Keratinocyte (primary cell): ENCODE data around the gene ITGBL1. TPM values are rescaled to one million over a fixed set of nuclear protein-coding genes. Genes with fewer than 3 reads are reported as not detected.

Experiments
- DNase-seq: peaks from one replicate; pipeline ENCODE4 v3.0.0-alpha.2; 2011; ENCODE audit warnings: low read depth, missing footprints, low spot score
- FAIRE-seq: peaks from 2 replicates; lab custom pipeline; 2011; peaks lifted over from hg19 to GRCh38; lab: Jason Lieb, UNC
- H2AFZ ChIP-seq: 2 replicates; pipeline ENCODE4 v1.6.0; 2012; ENCODE audit warnings: low read length, control low read depth, inconsistent platforms; ENCODE audit not compliant: control insufficient read depth
- H3K27ac ChIP-seq: 2 replicates; pipeline ENCODE4 v1.5.1; 2011; ENCODE audit warnings: low read length; ENCODE audit not compliant: control insufficient read depth, insufficient read depth
- H3K27me3 ChIP-seq: 3 replicates; pipeline ENCODE4 v1.6.0; 2011; ENCODE audit warnings: low read length; ENCODE audit not compliant: control insufficient read depth, insufficient read depth; ENCODE audit errors: extremely low read depth
- H3K36me3 ChIP-seq, 2 experiments: 2 replicates in 1 of 2; 3 replicates in 1 of 2; pipeline ENCODE4 v1.5.1; 2011; ENCODE audit warnings: low read length in 2 of 2, mild to moderate bottlenecking in 1 of 2; ENCODE audit not compliant: control insufficient read depth in 2 of 2, insufficient read depth in 2 of 2; ENCODE audit errors: extremely low read depth in 1 of 2
- H3K4me1 ChIP-seq: 3 replicates; pipeline ENCODE4 v1.5.1; 2011; ENCODE audit warnings: low read length; ENCODE audit not compliant: control insufficient read depth, insufficient read depth; ENCODE audit errors: extremely low read depth
- H3K4me2 ChIP-seq: 3 replicates; pipeline ENCODE4 v1.6.0; 2011; ENCODE audit warnings: low read depth, low read length; ENCODE audit not compliant: control insufficient read depth, insufficient read depth; ENCODE audit errors: extremely low read depth
- H3K4me3 ChIP-seq, 3 experiments: fragments of 200-600 bp in 1 of 3; sonication (generic) in 1 of 3; 2 replicates in 2 of 3; 3 replicates in 1 of 3; pipeline ENCODE4 v1.5.1; 2011 to 2016; ENCODE audit warnings: low read length in 3 of 3, mild to moderate bottlenecking in 3 of 3, control low read depth in 2 of 3, inconsistent platforms in 1 of 3, low read depth in 1 of 3, mixed read lengths in 1 of 3, mixed run types in 1 of 3, moderate library complexity in 1 of 3; ENCODE audit not compliant: control insufficient read depth in 2 of 3, insufficient read depth in 2 of 3; ENCODE audit errors: extremely low read depth in 1 of 3
- H3K79me2 ChIP-seq: 2 replicates; pipeline ENCODE4 v1.6.0; 2012; ENCODE audit warnings: low read length; ENCODE audit not compliant: control insufficient read depth, insufficient read depth
- H3K9ac ChIP-seq: 3 replicates; pipeline ENCODE4 v1.6.0; 2011; ENCODE audit warnings: low read length; ENCODE audit not compliant: control insufficient read depth, insufficient read depth; ENCODE audit errors: extremely low read depth
- H3K9me1 ChIP-seq: 3 replicates; pipeline ENCODE4 v1.6.0; 2011; ENCODE audit warnings: low read length; ENCODE audit not compliant: control insufficient read depth, insufficient read depth; ENCODE audit errors: extremely low read depth
- H3K9me3 ChIP-seq: 2 replicates; pipeline ENCODE4 v1.5.1; 2012; ENCODE audit warnings: low read depth, low read length; ENCODE audit not compliant: control insufficient read depth
- H4K20me1 ChIP-seq: 3 replicates; pipeline ENCODE4 v1.6.0; 2011; ENCODE audit warnings: low read length; ENCODE audit not compliant: control insufficient read depth, insufficient read depth; ENCODE audit errors: extremely low read depth
- CTCF ChIP-seq, 3 experiments: IDR thresholded peaks in 1 of 3; conservative IDR thresholded peaks in 1 of 3; optimal IDR thresholded peaks in 1 of 3; 2 replicates in 2 of 3; 3 replicates in 1 of 3; pipeline versions ENCODE3 to v1.5.1; 2011; ENCODE audit warnings: low read length in 3 of 3, mild to moderate bottlenecking in 3 of 3, moderate library complexity in 2 of 3, control low read depth in 1 of 3, inconsistent platforms in 1 of 3; ENCODE audit not compliant: insufficient read depth in 2 of 3; ENCODE audit errors: extremely low read depth in 1 of 3
- EZH2 ChIP-seq: IDR thresholded peaks from one replicate; pipeline ENCODE4 v1.6.1; 2012; ENCODE audit warnings: inconsistent platforms, mild to moderate bottlenecking, low read length, moderate library complexity
- dilution Hi-C: fragments of 300-500 bp; cut with MboI; formaldehyde crosslinking; loops from one replicate; pipeline ENCODE4 v1.7.0; 2020; ENCODE audit warnings: low sequenced_read_pairs; ENCODE audit not compliant: extremely low pct_ligation_motif_present
- polyA plus RNA-seq, 5 experiments: library from polyadenylated mRNA; depleted of rRNA in 3 of 5; stranded (reverse) in 3 of 5; stranded (forward) in 1 of 5; unstranded in 1 of 5; fragments of >200 nt; gene quantifications; 1 replicate in 1 of 5; 2 replicates in 3 of 5; 3 replicates in 1 of 5; pipeline versions ENCODE4 v1.2.1 to v1.2.3, GENCODE V29; 2011 to 2012; ENCODE audit warnings: missing spikeins in 2 of 5, low read depth in 1 of 5, low replicate concordance in 1 of 5

ITGBL1 gene
- polyA plus RNA-seq, 1 donor (not counting 4 experiments of a cell fraction or from before 2014, with no cell fraction given) = 2.1 TPM

- Histone ChIP-seq H4K20me1 (no peaks in the 10 kb centered on the region), H3K4me1 (no peaks in the 10 kb centered on the region), H3K9me3 (no peaks in the 10 kb centered on the region), H3K79me2 (no peaks in the 10 kb centered on the region), H3K4me3 (no peak overlapping the region), H3K9me1 (no peaks in the 10 kb centered on the region), H3K27me3 (no peaks in the 10 kb centered on the region), H3K4me2 (no peak overlapping the region), H3K9ac (no peak overlapping the region), H3K36me3 (no peaks in the 10 kb centered on the region), H3K27ac (no peak overlapping the region), H2AFZ (no peak overlapping the region)
- TF ChIP-seq CTCF (optimal IDR thresholded peaks at IDR 0.05 in 1 of 3, IDR thresholded peaks at IDR 0.05 in 1 of 3, conservative IDR thresholded peaks at IDR 0.05 in 1 of 3; ENCODE audit: extremely low read depth in 1 of 3, insufficient read depth in 2 of 3, low read length in 3 of 3) (no peak), EZH2 (no peak)
- dilution Hi-C loops = no loop called here
- FAIRE-seq (no peak), DNase-seq (no peak)
Measured at GRCh38 chr13:101552286-101552685, 99.8 kb downstream of the ITGBL1 start.

GRCh38 chr13:101552786-101553185, 100.3 kb downstream of the ITGBL1 start:
- dilution Hi-C loops = no loop called here
- Histone ChIP-seq H3K27me3 (no peaks in the 10 kb centered on the region), H4K20me1 (no peaks in the 10 kb centered on the region), H3K9me3 (no peaks in the 10 kb centered on the region), H3K27ac (no peak overlapping the region), H3K9me1 (no peaks in the 10 kb centered on the region), H3K4me3 (no peak overlapping the region), H3K9ac (no peak overlapping the region), H3K79me2 (no peaks in the 10 kb centered on the region), H2AFZ (no peak overlapping the region), H3K36me3 (no peaks in the 10 kb centered on the region), H3K4me1 (no peaks in the 10 kb centered on the region), H3K4me2 (no peak overlapping the region)
- FAIRE-seq (no peak), DNase-seq (no peak)
- TF ChIP-seq EZH2 = no peak
- TF ChIP-seq CTCF (optimal IDR thresholded peaks at IDR 0.05 in 1 of 3, IDR thresholded peaks at IDR 0.05 in 1 of 3, conservative IDR thresholded peaks at IDR 0.05 in 1 of 3; ENCODE audit: extremely low read depth in 1 of 3, insufficient read depth in 2 of 3, low read length in 3 of 3) = no peak
